Measurements from ENCODE around the gene CYP11A1.

CYP11A1 gene

GRCh38 chr15:74318376-74319137 is 48.9 kb downstream of the CYP11A1 start:
- DNase-seq, result no peak

GRCh38 chr15:74317820-74318375 is 49.5 kb downstream of the CYP11A1 start:
- peak; percentile 26 to 52 for DNase-seq

GRCh38 chr15:74316141-74316540 is 51.3 kb downstream of the CYP11A1 start:
- no peak for DNase-seq

GRCh38 chr15:74315626-74316025 is 51.8 kb downstream of the CYP11A1 start:
- no peak for DNase-seq

GRCh38 chr15:74314795-74315438 is 52.5 kb downstream of the CYP11A1 start:
- DNase-seq, result no peak

- DNase-seq, result no peak
These were observed 53.6 kb downstream of the CYP11A1 start for GRCh38 chr15:74313889-74314288.

- DNase-seq, result no peak
These were observed 54.9 kb downstream of the CYP11A1 start for GRCh38 chr15:74312445-74313007.

GRCh38 chr15:74311734-74312444 is 55.6 kb downstream of the CYP11A1 start:
- peak in 1 of 2 experiments; percentile 58 for DNase-seq

- peak; percentile 49 to 60 for DNase-seq
These were observed 59.3 kb downstream of the CYP11A1 start for GRCh38 chr15:74307827-74308811.

- DNase-seq, result no peak
These were observed 60.6 kb downstream of the CYP11A1 start for GRCh38 chr15:74306781-74307217.

- DNase-seq, result no peak
These were observed 61.8 kb downstream of the CYP11A1 start for GRCh38 chr15:74305687-74306086.

GRCh38 chr15:74304431-74304830 is 63.0 kb downstream of the CYP11A1 start:
- DNase-seq, result no peak

GRCh38 chr15:74303741-74304309 is 63.6 kb downstream of the CYP11A1 start:
- DNase-seq, result no peak

- peak in 1 of 2 experiments; percentile 37 for DNase-seq
These were observed 64.6 kb downstream of the CYP11A1 start for GRCh38 chr15:74302821-74303359.

- no peak for DNase-seq
These were observed 65.7 kb downstream of the CYP11A1 start for GRCh38 chr15:74301583-74302361.

GRCh38 chr15:74300057-74300795 is 67.2 kb downstream of the CYP11A1 start:
- no peak for DNase-seq

- no peak for DNase-seq
These were observed 69.6 kb downstream of the CYP11A1 start for GRCh38 chr15:74297887-74298286.

GRCh38 chr15:74295800-74296199 is 71.6 kb downstream of the CYP11A1 start:
- DNase-seq, result no peak

GRCh38 chr15:74294010-74294409 is 73.4 kb downstream of the CYP11A1 start:
- no peak for DNase-seq
